Ishikawa (cell line): ENCODE results near the gene PTPRD.

Experiments used
- CEBPB ChIP-seq: IDR thresholded peaks from 2 replicates; pipeline ENCODE4 v1.6.1; 2012
- CREB1 ChIP-seq: IDR thresholded peaks from 2 replicates; pipeline ENCODE4 v1.6.1; 2012; ENCODE audit warnings: low read depth
- EGR1 ChIP-seq: IDR thresholded peaks from 2 replicates; pipeline ENCODE4 v1.6.1; 2012
- EP300 ChIP-seq: IDR thresholded peaks from 2 replicates; pipeline ENCODE4 v1.6.1; 2012; ENCODE audit warnings: borderline replicate concordance
- FOXM1 ChIP-seq: IDR thresholded peaks from 2 replicates; pipeline ENCODE4 v1.6.1; 2012; ENCODE audit warnings: low read depth, borderline replicate concordance
- MAX ChIP-seq: IDR thresholded peaks from 2 replicates; pipeline ENCODE4 v1.6.1; 2012
- REST ChIP-seq: IDR thresholded peaks from 2 replicates; pipeline ENCODE4 v1.6.1; 2012; ENCODE audit warnings: low read depth, mild to moderate bottlenecking
- TAF1 ChIP-seq: IDR thresholded peaks from 2 replicates; pipeline ENCODE4 v1.6.1; 2012; ENCODE audit warnings: low read depth, mild to moderate bottlenecking
- TCF12 ChIP-seq: IDR thresholded peaks from 2 replicates; pipeline ENCODE4 v1.6.1; 2012; ENCODE audit warnings: low read depth
- TEAD4 ChIP-seq: IDR thresholded peaks from 2 replicates; pipeline ENCODE4 v1.6.1; 2012
- ZBTB7A ChIP-seq: IDR thresholded peaks from 2 replicates; pipeline ENCODE4 v1.6.1; 2012; ENCODE audit warnings: low read depth
- TF ChIP-seq, protein P1 (sequence below): IDR thresholded peaks from 2 replicates; pipeline ENCODE4 v1.6.1; 2012

DNA sequence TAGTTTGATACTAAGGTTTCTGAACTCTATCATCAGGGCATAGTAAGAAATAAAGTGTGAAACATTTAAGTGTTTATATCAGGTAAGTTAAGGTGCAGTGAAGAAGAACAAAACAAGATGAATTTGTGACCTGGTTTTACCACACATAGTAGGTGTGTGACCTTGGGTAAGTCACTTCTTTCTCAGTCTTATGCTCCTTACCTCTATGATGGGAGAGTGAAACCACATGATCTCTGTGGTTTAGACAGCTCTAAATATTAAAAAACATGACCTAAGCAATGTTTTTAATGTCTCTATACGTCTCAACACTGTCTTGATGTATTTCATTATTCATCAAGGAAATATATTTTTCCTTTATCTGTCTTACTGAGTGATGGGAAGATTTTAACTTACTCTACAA is 2183.6 kb downstream of the PTPRD start:
- TF ChIP-seq EP300: no peak
- no peak for TF ChIP-seq FOXM1
- no peak for TF ChIP-seq CEBPB
- TF ChIP-seq ZBTB7A: no peak
- no peak for TF ChIP-seq MAX
- TF ChIP-seq, protein P1, sequence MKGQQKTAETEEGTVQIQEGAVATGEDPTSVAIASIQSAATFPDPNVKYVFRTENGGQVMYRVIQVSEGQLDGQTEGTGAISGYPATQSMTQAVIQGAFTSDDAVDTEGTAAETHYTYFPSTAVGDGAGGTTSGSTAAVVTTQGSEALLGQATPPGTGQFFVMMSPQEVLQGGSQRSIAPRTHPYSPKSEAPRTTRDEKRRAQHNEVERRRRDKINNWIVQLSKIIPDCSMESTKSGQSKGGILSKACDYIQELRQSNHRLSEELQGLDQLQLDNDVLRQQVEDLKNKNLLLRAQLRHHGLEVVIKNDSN: no peak
- TF ChIP-seq EGR1: no peak
- no peak for TF ChIP-seq TAF1
- no peak for TF ChIP-seq REST
- no peak for TF ChIP-seq TEAD4
- TF ChIP-seq CREB1: no peak
- no peak for TF ChIP-seq TCF12
